Measurements from ENCODE around the gene PELO.

PELO gene

GRCh38 chr5:52740007-52740406 is 47.7 kb upstream of the PELO start:
- no peaks in the 10 kb centered on the region for H3K4me1 ChIP-seq (ENCODE audit: control insufficient read depth, insufficient read depth, low read length)

More at GRCh38 chr5:52740007-52740406, 47.7 kb upstream of the PELO start:
- Histone ChIP-seq H3K36me3 (ENCODE audit: control insufficient read depth in 2 of 2, insufficient read depth in 1 of 2, low read length in 2 of 2) (no peaks in the 10 kb centered on the region), H3K4me3 (ENCODE audit: low read depth, low read length) (no peak overlapping the region), H3K27ac (ENCODE audit: extremely low read depth, low read depth, low read length) (no peak overlapping the region), H3K9me3 (ENCODE audit: control insufficient read depth, insufficient read depth, low read depth, low read length) (no peaks in the 10 kb centered on the region)
- no peak for TF ChIP-seq HIC1 (tag by site-specific recombination; IDR thresholded peaks at IDR 0.05)
- TF ChIP-seq ZSCAN18 (tag by site-specific recombination; IDR thresholded peaks at IDR 0.05) = no peak
- no peak for TF ChIP-seq ZNF623 (tag by site-specific recombination; IDR thresholded peaks at IDR 0.05)
- TF ChIP-seq ZNF654 (tag by site-specific recombination; IDR thresholded peaks at IDR 0.05; ENCODE audit: low read depth) = no peak
- no peak for TF ChIP-seq ZBTB48 (tag by site-specific recombination; IDR thresholded peaks at IDR 0.05)
- no peak for TF ChIP-seq ZNF174 (tag by site-specific recombination; IDR thresholded peaks at IDR 0.05)
- no peak for TF ChIP-seq ZNF658 (tag by site-specific recombination; IDR thresholded peaks at IDR 0.05)
- no peak for TF ChIP-seq ZNF624 (tag by site-specific recombination; IDR thresholded peaks at IDR 0.05)
- TF ChIP-seq ZNF280D (tag by site-specific recombination; IDR thresholded peaks at IDR 0.05) = no peak
- TF ChIP-seq ZSCAN16 (tag by site-specific recombination; IDR thresholded peaks at IDR 0.05) = no peak
- no peak for TF ChIP-seq ZNF529 (tag by site-specific recombination; IDR thresholded peaks at IDR 0.05; ENCODE audit: insufficient replicate concordance)
- no peak for TF ChIP-seq ZSCAN30 (tag by site-specific recombination; IDR thresholded peaks at IDR 0.05)
- no peak for TF ChIP-seq ZBTB11 (tag by site-specific recombination; conservative IDR thresholded peaks at IDR 0.05; ENCODE audit: low read depth)
- TF ChIP-seq KLF9 (tag by site-specific recombination; IDR thresholded peaks at IDR 0.05; ENCODE audit: low read depth) = no peak
- no peak for TF ChIP-seq ZNF518A (tag by site-specific recombination; conservative IDR thresholded peaks at IDR 0.05; ENCODE audit: low read depth)
- no peak for TF ChIP-seq OSR2 (tag by site-specific recombination; IDR thresholded peaks at IDR 0.05)
- TF ChIP-seq ZNF561 (tag by site-specific recombination; IDR thresholded peaks at IDR 0.05; ENCODE audit: borderline replicate concordance) = no peak
- ChIA-PET CTCF (interaction anchor here (1.0 kb wide), 1 partner anchor 47 kb away, joined by 4 read pairs; no protein-coding TSS in a partner anchor), POLR2A (no interaction called here)

Data from HEK293 (cell line).